K562 (cell line): ENCODE data around the gene COMMD9. TPM values are rescaled to one million over a fixed set of nuclear protein-coding genes. Genes with fewer than 3 reads are reported as not detected.

Source experiments
- ATF2 ChIP-seq: sonication (generic); formaldehyde crosslinking; IDR thresholded peaks from 2 replicates; pipeline ENCODE4 v1.8.1; 2022; ENCODE audit warnings: missing genetic modification reagents
- ATF3 ChIP-seq, 2 experiments: fragments of 450-650 bp in 1 of 2; sonication (generic) in 1 of 2; formaldehyde crosslinking in 1 of 2; IDR thresholded peaks in 1 of 2; conservative IDR thresholded peaks in 1 of 2; 2 replicates each; pipeline versions ENCODE4 v1.6.1 to v1.8.1; 2016 to 2023; ENCODE audit warnings: mild to moderate bottlenecking in 2 of 2, moderate library complexity in 2 of 2, inconsistent platforms in 1 of 2, missing genetic modification reagents in 1 of 2
- CBFA2T2 ChIP-seq: fragments of 450-650 bp; conservative IDR thresholded peaks from 2 replicates; pipeline ENCODE4 v1.6.1; 2017; ENCODE audit warnings: mild to moderate bottlenecking
- CBX1 ChIP-seq: sonication (generic); IDR thresholded peaks from 2 replicates; pipeline ENCODE4 v1.6.1; 2016; ENCODE audit warnings: antibody characterized with exemption, low read depth, mild to moderate bottlenecking
- CTCFL ChIP-seq: IDR thresholded peaks from 2 replicates; pipeline ENCODE4 v1.6.1; 2011; ENCODE audit warnings: borderline replicate concordance, low read depth, mild to moderate bottlenecking, moderate library complexity, low read length; ENCODE audit not compliant: insufficient read depth, poor library complexity, severe bottlenecking
- ETS1 ChIP-seq: conservative IDR thresholded peaks from 2 replicates; pipeline ENCODE4 v1.6.1; 2011; ENCODE audit warnings: low read depth, mild to moderate bottlenecking, low read length; ENCODE audit not compliant: control insufficient read depth
- FOXM1 ChIP-seq, 2 experiments: fragments of 450-650 bp in 1 of 2; sonication (generic) in 1 of 2; formaldehyde crosslinking in 1 of 2; IDR thresholded peaks; 2 replicates each; pipeline versions ENCODE4 v1.6.1 to v1.9.0; 2017 to 2022; ENCODE audit warnings: low read depth in 2 of 2, mild to moderate bottlenecking in 2 of 2, missing genetic modification reagents in 1 of 2, moderate library complexity in 1 of 2
- KDM5B ChIP-seq: fragments of 200-600 bp; sonication (generic); IDR thresholded peaks from 2 replicates; pipeline ENCODE4 v1.6.1; 2012; ENCODE audit warnings: low read depth, mild to moderate bottlenecking, moderate library complexity, low read length, control low read depth, inconsistent platforms; ENCODE audit not compliant: insufficient replicate concordance
- NCOA6 ChIP-seq: fragments of 450-650 bp; IDR thresholded peaks from 2 replicates; pipeline ENCODE4 v1.6.1; 2017; ENCODE audit warnings: mild to moderate bottlenecking
- NELFE ChIP-seq: IDR thresholded peaks from 2 replicates; pipeline ENCODE4 v1.6.1; 2011; ENCODE audit warnings: mild to moderate bottlenecking; ENCODE audit not compliant: insufficient read depth, insufficient read length
- POLR2AphosphoS5 ChIP-seq: IDR thresholded peaks from 2 replicates; pipeline ENCODE4 v1.6.1; 2011; ENCODE audit warnings: mild to moderate bottlenecking, low read depth, low read length, moderate library complexity; ENCODE audit not compliant: control insufficient read depth, insufficient read depth
- PYGO2 ChIP-seq: fragments of 450-650 bp; IDR thresholded peaks from 2 replicates; pipeline ENCODE4 v1.6.1; 2016; ENCODE audit warnings: mild to moderate bottlenecking, missing genetic modification characterization, moderate library complexity, missing compliant biosample characterization
- RFX7 ChIP-seq: fragments of 250-450 bp; sonication (Bioruptor Pico); IDR thresholded peaks from 2 replicates; pipeline ENCODE4 v1.5.1; 2021; ENCODE audit warnings: mild to moderate bottlenecking
- SNIP1 ChIP-seq: fragments of 450-650 bp; IDR thresholded peaks from 2 replicates; pipeline ENCODE4 v1.7.1; 2017; ENCODE audit warnings: low read depth, mild to moderate bottlenecking
- SP2 ChIP-seq: IDR thresholded peaks from 2 replicates; pipeline ENCODE4 v1.6.1; 2011; ENCODE audit warnings: mild to moderate bottlenecking, low read depth, low read length, moderate library complexity; ENCODE audit not compliant: poor library complexity, severe bottlenecking; ENCODE audit errors: extremely low read depth
- TCFL5 ChIP-seq: fragments of 250-450 bp; sonication (Bioruptor Pico); conservative IDR thresholded peaks from 2 replicates; pipeline ENCODE4 v1.6.1; 2021; ENCODE audit warnings: mild to moderate bottlenecking, moderate library complexity, matching md5 sums
- U2AF2 ChIP-seq: fragments of 200-400 bp; formaldehyde crosslinking; optimal IDR thresholded peaks from 2 replicates; pipeline ENCODE3; 2017; ENCODE audit warnings: low read depth, mild to moderate bottlenecking, low read length
- WHSC1 ChIP-seq: IDR thresholded peaks from one replicate; pipeline ENCODE4 v1.6.1; 2012; ENCODE audit warnings: low read length, control low read depth, inconsistent platforms
- ZFX ChIP-seq: sonication (generic); formaldehyde crosslinking; IDR thresholded peaks from 2 replicates; pipeline ENCODE4 v1.8.0; 2022; ENCODE audit warnings: mild to moderate bottlenecking, missing genetic modification reagents, moderate library complexity
- ZNF140 ChIP-seq: fragments of 250-450 bp; sonication (Bioruptor Pico); IDR thresholded peaks from 2 replicates; pipeline ENCODE4 v1.8.0; 2021; ENCODE audit warnings: moderate library complexity, mild to moderate bottlenecking, inconsistent platforms
- ZNF507 ChIP-seq: conservative IDR thresholded peaks from 2 replicates; pipeline ENCODE4 v1.6.1; 2017; ENCODE audit warnings: missing genetic modification characterization, missing compliant biosample characterization
- ZNF586 ChIP-seq: fragments of 450-650 bp; formaldehyde crosslinking; conservative IDR thresholded peaks from 2 replicates; pipeline ENCODE4 v1.4.0; 2020; ENCODE audit warnings: mild to moderate bottlenecking, moderate library complexity
- polyA plus RNA-seq, 8 experiments: library from polyadenylated mRNA; depleted of rRNA in 4 of 8; stranded (reverse) in 5 of 8; unstranded in 3 of 8; fragments of >200 nt; fragmentation: Nextera tagmentation in 2 of 8; fragmentation: Illumina TruSeq in 1 of 8; extraction: Ambion mirVana in 2 of 8; extraction: Trizol in 1 of 8; gene quantifications; 2 replicates each; pipeline versions ENCODE4 v1.2.1 to v1.2.3, GENCODE V29; 2011 to 2014; ENCODE audit warnings: inconsistent platforms in 1 of 8, missing spikeins in 1 of 8
- total RNA-seq, 7 experiments: library from RNA; depleted of rRNA in 6 of 7; stranded (reverse); fragments of >200 nt in 6 of 7; fragmentation: Illumina TruSeq in 2 of 7; extraction: Trizol in 2 of 7; gene quantifications; 2 replicates each; pipeline versions ENCODE4 v1.2.1 to v1.2.3, GENCODE V29; 2011 to 2021; ENCODE audit warnings: low replicate concordance in 1 of 7

The COMMD9 gene
- total and polyA plus RNA-seq, 9 of the 15 experiments (the other 6 are each of a cell fraction or from before 2014, with no cell fraction given), result 27.3 to 121 (median 48.0) TPM

GRCh38 chr11:36289226-36289852 lies at the start of gene COMMD9 (continued):
- TF ChIP-seq ATF2 (CRISPR knock-in tag), result no peak
- no peak for TF ChIP-seq PYGO2
- no peak for TF ChIP-seq ZFX
- no peak for TF ChIP-seq ZNF586 (CRISPR knock-in tag)
- peak; percentile 79 for TF ChIP-seq KDM5B
- TF ChIP-seq U2AF2, result no peak
- peak; percentile 98 for TF ChIP-seq CBFA2T2
- TF ChIP-seq FOXM1 (IDR thresholded peaks at IDR 0.05; ENCODE audit: low read depth), result no peak
- TF ChIP-seq FOXM1 (CRISPR knock-in tag; IDR thresholded peaks at IDR 0.05; ENCODE audit: low read depth), result no peak
- peak; percentile 57; the same call in 1 of the 2 replicates for TF ChIP-seq CBX1
- TF ChIP-seq NCOA6, result no peak
- TF ChIP-seq SP2, result peak; percentile 27
- TF ChIP-seq POLR2AphosphoS5, result 0 out of 2 replicates have a peak, but pooled peaks have one; percentile 42
- TF ChIP-seq ZNF140 (CRISPR knock-in tag), result no peak
- no peak for TF ChIP-seq TCFL5 (CRISPR knock-in tag)
- no peak for TF ChIP-seq SNIP1
- no peak for TF ChIP-seq RFX7 (CRISPR knock-in tag)
- peak; percentile 99 for TF ChIP-seq ETS1
- TF ChIP-seq ATF3 (IDR thresholded peaks at IDR 0.05), result peak; percentile 54; the same call in 1 of the 2 replicates
- 0 out of 2 replicates have a peak, but pooled peaks have one; percentile 62 for TF ChIP-seq ATF3 (CRISPR knock-in tag; conservative IDR thresholded peaks at IDR 0.05)
- no peak for TF ChIP-seq CTCFL
- TF ChIP-seq NELFE, result no peak
- no peak for TF ChIP-seq WHSC1
- TF ChIP-seq ZNF507, result no peak
